HepG2 (cell line): ENCODE measurements around the gene DNMT3A. TPM values are rescaled to one million over a fixed set of nuclear protein-coding genes. Genes with fewer than 3 reads are reported as not detected.
A peak's percentile ranks its signal among the peaks of the same experiment; 100 is the strongest.

Experiments
- ATAC-seq: fragments of 200-7000 bp; cut with Tn5 transposase; 3 replicates; pipeline ENCODE4 v1.9.1; 2020; ENCODE audit warnings: mild to moderate bottlenecking, moderate library complexity
- BruUV-seq: library from RNA; stranded (reverse); fragments of 400-500 nt; replicated peaks from 2 replicates; lab custom pipeline; 2021; lab: Mats Ljungman, UMichigan
- CTCF ChIA-PET: fragments of 300-600 bp; formaldehyde crosslinking; extraction: SDS; loops from one replicate; lab custom pipeline; 2021; ENCODE audit warnings: low total read pairs, inconsistent platforms, low intra/inter-chr PET ratio; lab: Yijun Ruan, JAX
- POLR2A ChIA-PET: fragments of 350-600 bp; sonication (Branson Sonifier 250); formaldehyde crosslinking; loops from one replicate; lab custom pipeline; 2020; ENCODE audit warnings: antibody characterized with exemption, inconsistent platforms; lab: Yijun Ruan, JAX
- DNase-seq: peaks from one replicate; pipeline ENCODE4 v3.0.0-alpha.2; 2015; ENCODE audit warnings: low spot score
- FAIRE-seq: peaks from 3 replicates; lab custom pipeline; 2011; peaks lifted over from hg19 to GRCh38; lab: Jason Lieb, UNC
- H2AFZ ChIP-seq: one replicate; pipeline ENCODE4 v1.6.1; 2011; ENCODE audit warnings: low read length, inconsistent platforms
- H3K27ac ChIP-seq: fragments of 300-600 bp; 3 replicates; pipeline ENCODE4 v1.8.0; 2011; ENCODE audit warnings: mixed run types, mild to moderate bottlenecking, mixed read lengths, low read length, inconsistent platforms; ENCODE audit not compliant: insufficient read depth; ENCODE audit errors: extremely low read length
- H3K27me3 ChIP-seq, 2 experiments: fragments of 200-600 bp in 1 of 2; 2 replicates in 1 of 2; 3 replicates in 1 of 2; pipeline versions ENCODE4 v1.6.0 to v1.8.0; 2011; ENCODE audit warnings: low read length in 2 of 2, mild to moderate bottlenecking in 2 of 2, moderate library complexity in 2 of 2, inconsistent platforms in 1 of 2; ENCODE audit not compliant: insufficient read depth in 2 of 2, control insufficient read depth in 1 of 2
- H3K36me3 ChIP-seq, 2 experiments: fragments of 200-600 bp in 1 of 2; replicated peaks in 1 of 2; 2 replicates in 1 of 2; 3 replicates in 1 of 2; pipeline versions ENCODE4 v1.5.1 to v1.8.0; 2011; ENCODE audit warnings: low read length in 2 of 2, inconsistent platforms in 1 of 2; ENCODE audit not compliant: insufficient read depth in 2 of 2, control insufficient read depth in 1 of 2
- H3K4me1 ChIP-seq: 2 replicates; pipeline ENCODE4 v1.5.1; 2012; ENCODE audit warnings: low read length, inconsistent platforms; ENCODE audit not compliant: insufficient read depth
- H3K4me2 ChIP-seq: 2 replicates; pipeline ENCODE4 v1.6.0; 2011; ENCODE audit warnings: low read depth, low read length, inconsistent platforms
- H3K4me3 ChIP-seq, 3 experiments: fragments of 200-600 bp in 1 of 3; sonication (generic), shearing (Covaris generic) in 1 of 3; replicated peaks in 1 of 3; 2 replicates each; pipeline ENCODE4 v1.5.1; 2011 to 2016; ENCODE audit warnings: low read length in 3 of 3, inconsistent platforms in 2 of 3, low read depth in 2 of 3, mild to moderate bottlenecking in 2 of 3, control low read depth in 1 of 3, mixed read lengths in 1 of 3; ENCODE audit not compliant: insufficient read depth in 1 of 3
- H3K79me2 ChIP-seq: one replicate; pipeline ENCODE4 v1.6.1; 2011; ENCODE audit warnings: low read length, inconsistent platforms; ENCODE audit not compliant: insufficient read depth
- H3K9ac ChIP-seq: 2 replicates; pipeline ENCODE4 v1.6.0; 2011; ENCODE audit warnings: mild to moderate bottlenecking, low read depth, low read length, inconsistent platforms; ENCODE audit not compliant: insufficient read depth
- H3K9me3 ChIP-seq: 2 replicates; pipeline ENCODE4 v1.5.1; 2012; ENCODE audit warnings: mild to moderate bottlenecking, low read length
- H4K20me1 ChIP-seq: 2 replicates; pipeline ENCODE4 v1.6.0; 2011; ENCODE audit warnings: inconsistent platforms, mild to moderate bottlenecking, low read length, moderate library complexity; ENCODE audit not compliant: insufficient read depth
- CHD4 ChIP-seq: fragments of 200-600 bp; sonication (generic); IDR thresholded peaks from 2 replicates; pipeline ENCODE4 v1.7.0; 2017; ENCODE audit warnings: mild to moderate bottlenecking, low read length, borderline replicate concordance
- RBAK ChIP-seq: sonication (generic); formaldehyde crosslinking; IDR thresholded peaks from 2 replicates; pipeline ENCODE4 v1.5.1; 2020; ENCODE audit warnings: mild to moderate bottlenecking, missing genetic modification reagents
- SRF ChIP-seq: IDR thresholded peaks from 2 replicates; pipeline ENCODE4 v1.6.1; 2011; ENCODE audit warnings: mild to moderate bottlenecking, low read depth, low read length, moderate library complexity
- TOE1 ChIP-seq: sonication (generic); formaldehyde crosslinking; IDR thresholded peaks from 2 replicates; pipeline ENCODE4 v1.4.0; 2020; ENCODE audit warnings: mild to moderate bottlenecking, missing genetic modification reagents
- ZBTB38 ChIP-seq: sonication (generic); formaldehyde crosslinking; IDR thresholded peaks from 2 replicates; pipeline ENCODE4 v1.5.1; 2020; ENCODE audit warnings: mild to moderate bottlenecking, missing genetic modification reagents
- ZNF788 ChIP-seq: sonication (generic); formaldehyde crosslinking; IDR thresholded peaks from 2 replicates; pipeline ENCODE4 v1.5.0; 2020; ENCODE audit warnings: mild to moderate bottlenecking, missing genetic modification reagents, borderline replicate concordance
- ZZZ3 ChIP-seq: sonication (generic); formaldehyde crosslinking; IDR thresholded peaks from 2 replicates; pipeline ENCODE4 v1.4.0; 2020; ENCODE audit warnings: missing genetic modification reagents, mild to moderate bottlenecking, borderline replicate concordance
- WGBS: methylation state at CpG from one replicate; pipeline ENCODE4 v1.1.6; 2017; ENCODE audit warnings: low lambda C conversion rate; 5-methylcytosine and 5-hydroxymethylcytosine counted together
- in situ Hi-C: cut with HindIII; loops from 2 replicates; pipeline ENCODE4 v1.10.0; 2017; ENCODE audit warnings: low pct_unique_long_range_greater_than_20kb; ENCODE audit not compliant: extremely low pct_ligation_motif_present
- intact Hi-C: fragments of 100-400 bp; cut with micrococcal nuclease; formaldehyde crosslinking; loops from one replicate; pipeline ENCODE4 v1.10.0; 2022; ENCODE audit not compliant: unreplicated experiment
- polyA plus RNA-seq, 8 experiments: library from polyadenylated mRNA; depleted of rRNA in 3 of 8; stranded (reverse) in 7 of 8; unstranded in 1 of 8; fragments of >200 nt; fragmentation: Illumina TruSeq in 4 of 8; extraction: Trizol in 4 of 8; gene quantifications; 2 replicates each; pipeline versions ENCODE4 v1.2.1 to v1.2.3, GENCODE V29; 2011 to 2016; ENCODE audit warnings: low read depth in 4 of 8, missing spikeins in 1 of 8, mixed read lengths in 1 of 8; ENCODE audit not compliant: insufficient read depth in 1 of 8
- total RNA-seq, 5 experiments: library from RNA; depleted of rRNA; stranded (reverse); fragments of >200 nt; fragmentation: Illumina TruSeq; extraction: Trizol; gene quantifications; 2 replicates each; pipeline ENCODE4 v1.2.3, GENCODE V29; 2016; ENCODE audit warnings: low read depth in 1 of 5
- TF ChIP-seq, protein P1 (sequence below): sonication (generic); formaldehyde crosslinking; IDR thresholded peaks from 2 replicates; pipeline ENCODE4 v1.4.0; 2020; ENCODE audit warnings: mild to moderate bottlenecking, missing genetic modification reagents
- TF ChIP-seq, protein P2 (sequence below): sonication (generic); formaldehyde crosslinking; conservative IDR thresholded peaks from 2 replicates; pipeline ENCODE4 v1.8.0; 2022; ENCODE audit warnings: low read depth, missing genetic modification reagents
- TF ChIP-seq, protein P3 (sequence below): sonication (generic); formaldehyde crosslinking; IDR thresholded peaks from 2 replicates; pipeline ENCODE4 v1.5.0; 2020; ENCODE audit warnings: missing genetic modification reagents
- TF ChIP-seq, protein P4 (sequence below), 2 experiments: sonication (generic) in 1 of 2; formaldehyde crosslinking in 1 of 2; IDR thresholded peaks; 2 replicates each; pipeline versions ENCODE4 v1.4.0 to v1.6.1; 2018 to 2020; ENCODE audit warnings: missing genetic modification reagents in 2 of 2, borderline replicate concordance in 1 of 2, low read depth in 1 of 2, mild to moderate bottlenecking in 1 of 2, missing biosample characterization in 1 of 2

Gene DNMT3A
- total and polyA plus RNA-seq, 2 of the 13 experiments (the other 11 are each of a cell fraction or from before 2014, with no cell fraction given) = 14.7 to 29.1 TPM

DNA sequence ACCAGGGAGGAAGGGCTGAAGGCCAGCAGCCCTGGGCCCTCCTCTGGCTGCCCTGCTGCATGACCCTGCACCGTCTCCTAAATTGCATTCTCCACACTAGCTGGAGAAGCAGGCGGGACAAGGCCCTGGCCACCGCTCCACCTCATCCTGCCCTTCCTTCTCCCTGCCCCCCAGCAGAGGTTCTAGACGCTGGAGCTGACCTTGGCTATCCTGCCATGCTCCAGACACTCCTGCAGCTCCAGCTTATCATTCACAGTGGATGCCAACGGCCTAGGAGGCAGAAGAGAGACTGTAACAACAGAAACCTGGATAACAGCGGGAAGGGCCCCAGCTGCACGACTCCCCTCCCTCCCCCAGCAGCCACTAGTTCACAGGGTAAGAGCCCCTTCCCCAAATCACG lies 105.0 kb downstream of the DNMT3A start:
- peaks cover 39 to 86% of the 10 kb centered on the region in 2 experiments for H3K36me3 ChIP-seq

DNA sequence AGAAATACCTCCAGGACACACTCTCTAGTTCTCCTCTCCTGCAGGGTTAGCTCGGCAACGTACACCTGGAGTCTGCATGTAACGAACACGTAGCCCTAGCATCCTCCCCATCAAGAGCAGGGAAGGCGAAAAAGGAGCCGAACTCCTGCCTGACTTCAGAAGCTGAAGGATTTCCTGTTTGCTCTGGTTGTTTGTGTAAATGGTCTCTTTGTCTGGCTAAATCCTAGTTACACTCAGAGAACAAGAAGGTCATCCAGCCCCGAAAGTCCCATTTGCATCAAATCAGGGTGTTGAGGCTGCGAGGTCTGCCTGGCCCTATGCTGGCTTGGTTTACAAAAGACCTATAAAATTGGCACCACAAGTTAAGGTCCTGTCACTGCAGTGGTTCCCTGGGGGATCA lies 107.0 kb downstream of the DNMT3A start:
- in situ Hi-C loops = no loop called here
- Histone ChIP-seq H3K27me3 (no peaks in the 10 kb centered on the region), H2AFZ (no peak overlapping the region), H3K9me3 (no peaks in the 10 kb centered on the region), H3K4me2 (no peak overlapping the region), H3K79me2 (no peaks in the 10 kb centered on the region), H3K9ac (no peak overlapping the region), H4K20me1 (no peaks in the 10 kb centered on the region), H3K36me3 (peaks cover 26 to 66% of the 10 kb centered on the region in 2 experiments), H3K4me1 (peaks cover 16% of the 10 kb centered on the region), H3K4me3 (no peak overlapping the region), H3K27ac (no peak overlapping the region)
- CTCF ChIA-PET = no interaction called here
- intact Hi-C loops = no loop called here
- FAIRE-seq = no peak
- 79% methylated on average over 8 of the region's 8 CpGs for WGBS
- BruUV-seq = no TSS peak
- DNase-seq = no peak
- POLR2A ChIA-PET = no interaction called here
- no peak for ATAC-seq
- TF ChIP-seq ZNF788 (CRISPR knock-in tag) (no peak), ZZZ3 (CRISPR knock-in tag) (no peak), ZBTB38 (peak; percentile 40; the same call in 1 of the 2 replicates)
- TF ChIP-seq, protein P1, sequence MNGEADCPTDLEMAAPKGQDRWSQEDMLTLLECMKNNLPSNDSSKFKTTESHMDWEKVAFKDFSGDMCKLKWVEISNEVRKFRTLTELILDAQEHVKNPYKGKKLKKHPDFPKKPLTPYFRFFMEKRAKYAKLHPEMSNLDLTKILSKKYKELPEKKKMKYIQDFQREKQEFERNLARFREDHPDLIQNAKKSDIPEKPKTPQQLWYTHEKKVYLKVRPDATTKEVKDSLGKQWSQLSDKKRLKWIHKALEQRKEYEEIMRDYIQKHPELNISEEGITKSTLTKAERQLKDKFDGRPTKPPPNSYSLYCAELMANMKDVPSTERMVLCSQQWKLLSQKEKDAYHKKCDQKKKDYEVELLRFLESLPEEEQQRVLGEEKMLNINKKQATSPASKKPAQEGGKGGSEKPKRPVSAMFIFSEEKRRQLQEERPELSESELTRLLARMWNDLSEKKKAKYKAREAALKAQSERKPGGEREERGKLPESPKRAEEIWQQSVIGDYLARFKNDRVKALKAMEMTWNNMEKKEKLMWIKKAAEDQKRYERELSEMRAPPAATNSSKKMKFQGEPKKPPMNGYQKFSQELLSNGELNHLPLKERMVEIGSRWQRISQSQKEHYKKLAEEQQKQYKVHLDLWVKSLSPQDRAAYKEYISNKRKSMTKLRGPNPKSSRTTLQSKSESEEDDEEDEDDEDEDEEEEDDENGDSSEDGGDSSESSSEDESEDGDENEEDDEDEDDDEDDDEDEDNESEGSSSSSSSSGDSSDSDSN (CRISPR knock-in tag) = no peak
- TF ChIP-seq, protein P2, sequence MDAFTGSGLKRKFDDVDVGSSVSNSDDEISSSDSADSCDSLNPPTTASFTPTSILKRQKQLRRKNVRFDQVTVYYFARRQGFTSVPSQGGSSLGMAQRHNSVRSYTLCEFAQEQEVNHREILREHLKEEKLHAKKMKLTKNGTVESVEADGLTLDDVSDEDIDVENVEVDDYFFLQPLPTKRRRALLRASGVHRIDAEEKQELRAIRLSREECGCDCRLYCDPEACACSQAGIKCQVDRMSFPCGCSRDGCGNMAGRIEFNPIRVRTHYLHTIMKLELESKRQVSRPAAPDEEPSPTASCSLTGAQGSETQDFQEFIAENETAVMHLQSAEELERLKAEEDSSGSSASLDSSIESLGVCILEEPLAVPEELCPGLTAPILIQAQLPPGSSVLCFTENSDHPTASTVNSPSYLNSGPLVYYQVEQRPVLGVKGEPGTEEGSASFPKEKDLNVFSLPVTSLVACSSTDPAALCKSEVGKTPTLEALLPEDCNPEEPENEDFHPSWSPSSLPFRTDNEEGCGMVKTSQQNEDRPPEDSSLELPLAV (CRISPR knock-in tag) = no peak

More for the DNA sequence above, 105.0 kb downstream of the DNMT3A start:
- ChIA-PET POLR2A (interaction anchor here (1.5 kb wide), 1 partner anchor 15 kb away, joined by 7 read pairs; no protein-coding TSS in a partner anchor), CTCF (no interaction called here)
- DNase-seq = no peak
- H2AFZ ChIP-seq = no peak overlapping the region
- H4K20me1 ChIP-seq = no peaks in the 10 kb centered on the region
- H3K9ac ChIP-seq = no peak overlapping the region
- H3K9me3 ChIP-seq = no peaks in the 10 kb centered on the region
- ATAC-seq = no peak
- TF ChIP-seq, protein P3, sequence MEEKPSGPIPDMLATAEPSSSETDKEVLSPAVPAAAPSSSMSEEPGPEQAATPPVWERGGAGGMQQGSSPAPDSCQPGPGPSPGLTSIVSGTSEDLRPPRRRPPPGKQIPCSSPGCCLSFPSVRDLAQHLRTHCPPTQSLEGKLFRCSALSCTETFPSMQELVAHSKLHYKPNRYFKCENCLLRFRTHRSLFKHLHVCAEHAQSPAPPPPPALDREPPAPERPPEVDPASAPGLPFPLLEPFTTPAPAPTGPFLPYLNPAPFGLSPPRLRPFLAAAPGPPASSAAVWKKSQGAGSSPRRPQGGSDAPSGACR = no peak
- TF ChIP-seq, protein P4, sequence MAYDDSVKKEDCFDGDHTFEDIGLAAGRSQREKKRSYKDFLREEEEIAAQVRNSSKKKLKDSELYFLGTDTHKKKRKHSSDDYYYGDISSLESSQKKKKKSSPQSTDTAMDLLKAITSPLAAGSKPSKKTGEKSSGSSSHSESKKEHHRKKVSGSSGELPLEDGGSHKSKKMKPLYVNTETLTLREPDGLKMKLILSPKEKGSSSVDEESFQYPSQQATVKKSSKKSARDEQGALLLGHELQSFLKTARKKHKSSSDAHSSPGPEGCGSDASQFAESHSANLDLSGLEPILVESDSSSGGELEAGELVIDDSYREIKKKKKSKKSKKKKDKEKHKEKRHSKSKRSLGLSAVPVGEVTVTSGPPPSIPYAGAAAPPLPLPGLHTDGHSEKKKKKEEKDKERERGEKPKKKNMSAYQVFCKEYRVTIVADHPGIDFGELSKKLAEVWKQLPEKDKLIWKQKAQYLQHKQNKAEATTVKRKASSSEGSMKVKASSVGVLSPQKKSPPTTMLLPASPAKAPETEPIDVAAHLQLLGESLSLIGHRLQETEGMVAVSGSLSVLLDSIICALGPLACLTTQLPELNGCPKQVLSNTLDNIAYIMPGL (CRISPR knock-in tag; IDR thresholded peaks at IDR 0.05; ENCODE audit: borderline replicate concordance in 1 of 2, low read depth in 1 of 2) = no peak
- no peak for TF ChIP-seq SRF
- TF ChIP-seq RBAK (CRISPR knock-in tag) = no peak
- no peak for TF ChIP-seq TOE1 (CRISPR knock-in tag)
- no peak for TF ChIP-seq CHD4
- TF ChIP-seq, all 625 proteins: peak for 0
- FAIRE-seq = no peak
- in situ Hi-C loops = no loop called here
- no peak overlapping the region for H3K27ac ChIP-seq
- 94% methylated on average over 8 of the region's 8 CpGs for WGBS
- peaks cover 16% of the 10 kb centered on the region for H3K4me1 ChIP-seq
- no TSS peak for BruUV-seq
- intact Hi-C loops = no loop called here
- H3K79me2 ChIP-seq = no peaks in the 10 kb centered on the region
- H3K4me2 ChIP-seq = no peak overlapping the region
- H3K27me3 ChIP-seq = no peaks in the 10 kb centered on the region
- H3K4me3 ChIP-seq = no peak overlapping the region
